ENCODE measurements around the gene GID8. TPM values are rescaled to one million over a fixed set of nuclear protein-coding genes. Genes with fewer than 3 reads are reported as not detected.

The GID8 gene
- total and polyA plus RNA-seq, 4 donors: 11.0 to 35.4 (median 23.7) TPM

GRCh38 chr20:62935968-62936585 lies 1.9 kb upstream of the GID8 start:
- no peaks in the 10 kb centered on the region for H3K9me3 ChIP-seq (ENCODE audit: control insufficient read depth in 4 of 4, insufficient read depth in 3 of 4, low read length in 3 of 4)
- peak overlapping the region in 1 of 2 donors; percentile 33 for H3K27ac ChIP-seq (ENCODE audit: low read depth in 1 of 2, low read length in 1 of 2)
- H3K4me1 ChIP-seq (ENCODE audit: control insufficient read depth in 5 of 5, insufficient read depth in 5 of 5, low read length in 5 of 5): peaks cover 9 to 34% (median 19%) of the 10 kb centered on the region in 5 donors
- ATAC-seq (ENCODE audit: insufficient read depth, low FRiP score) (no peak), DNase-seq (no peak)
- peaks cover 0 to 14% (median 6%) of the 10 kb centered on the region in 4 donors for H3K36me3 ChIP-seq (ENCODE audit: control insufficient read depth in 4 of 4, insufficient read depth in 4 of 4, low read length in 4 of 4)
- no peak overlapping the region for H3K9ac ChIP-seq (ENCODE audit: insufficient read depth in 1 of 2, low read length in 2 of 2)
- no peaks in the 10 kb centered on the region for H3K27me3 ChIP-seq (ENCODE audit: control insufficient read depth in 3 of 3, insufficient read depth in 3 of 3, low read length in 2 of 3)
- 85 to 91% methylated on average over 22 of the region's 22 CpGs for whole genome bisulfite sequencing, 2 donors
- H3K4me3 ChIP-seq: no peak overlapping the region
- TF ChIP-seq, protein P1, sequence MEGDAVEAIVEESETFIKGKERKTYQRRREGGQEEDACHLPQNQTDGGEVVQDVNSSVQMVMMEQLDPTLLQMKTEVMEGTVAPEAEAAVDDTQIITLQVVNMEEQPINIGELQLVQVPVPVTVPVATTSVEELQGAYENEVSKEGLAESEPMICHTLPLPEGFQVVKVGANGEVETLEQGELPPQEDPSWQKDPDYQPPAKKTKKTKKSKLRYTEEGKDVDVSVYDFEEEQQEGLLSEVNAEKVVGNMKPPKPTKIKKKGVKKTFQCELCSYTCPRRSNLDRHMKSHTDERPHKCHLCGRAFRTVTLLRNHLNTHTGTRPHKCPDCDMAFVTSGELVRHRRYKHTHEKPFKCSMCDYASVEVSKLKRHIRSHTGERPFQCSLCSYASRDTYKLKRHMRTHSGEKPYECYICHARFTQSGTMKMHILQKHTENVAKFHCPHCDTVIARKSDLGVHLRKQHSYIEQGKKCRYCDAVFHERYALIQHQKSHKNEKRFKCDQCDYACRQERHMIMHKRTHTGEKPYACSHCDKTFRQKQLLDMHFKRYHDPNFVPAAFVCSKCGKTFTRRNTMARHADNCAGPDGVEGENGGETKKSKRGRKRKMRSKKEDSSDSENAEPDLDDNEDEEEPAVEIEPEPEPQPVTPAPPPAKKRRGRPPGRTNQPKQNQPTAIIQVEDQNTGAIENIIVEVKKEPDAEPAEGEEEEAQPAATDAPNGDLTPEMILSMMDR (IDR thresholded peaks at IDR 0.05; ENCODE audit: control extremely low read depth, extremely low read depth): no peak

DNA sequence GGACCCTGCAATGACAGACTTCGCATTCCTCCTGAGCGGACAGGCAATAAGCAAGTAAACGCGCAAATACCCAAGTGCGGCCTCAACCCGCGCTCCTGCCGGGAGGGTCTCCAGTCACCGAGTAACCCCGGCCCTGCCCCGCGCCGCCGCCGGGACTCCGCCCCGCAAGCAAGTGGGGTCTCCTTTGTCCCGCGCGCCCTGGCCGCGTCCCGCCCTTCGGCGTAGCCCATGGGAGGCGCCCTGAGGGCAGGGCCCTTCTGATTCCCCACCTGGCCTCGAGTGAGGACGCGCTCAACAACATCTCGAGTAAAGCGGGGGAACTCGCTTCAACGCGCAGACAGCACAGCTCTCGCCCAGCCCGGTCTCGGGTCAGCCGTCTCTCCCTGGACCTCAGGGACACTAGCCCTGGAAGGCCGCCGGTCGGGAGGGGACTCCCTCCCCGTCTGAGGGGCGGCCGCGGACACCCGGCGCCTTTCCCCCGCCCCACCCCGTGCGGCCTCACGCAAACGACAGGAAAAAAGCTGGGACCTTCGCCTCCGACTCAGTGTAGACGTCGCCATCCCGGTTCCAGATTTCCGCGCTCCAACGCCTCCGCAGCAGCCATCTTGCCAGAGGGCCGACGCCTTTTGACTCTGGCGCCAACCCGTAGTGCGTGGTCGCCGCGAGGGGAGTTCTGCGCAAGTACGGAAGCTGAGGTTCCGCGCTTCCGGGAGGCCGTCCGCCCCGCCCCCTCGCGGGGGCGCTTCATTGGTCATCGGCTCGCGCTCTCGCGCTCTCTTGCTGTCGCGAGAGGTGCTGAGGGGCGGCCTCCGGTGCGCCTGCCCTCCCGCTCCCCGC lies 461 bp upstream of the GID8 start:
- Histone ChIP-seq H3K36me3 (ENCODE audit: control insufficient read depth in 4 of 4, insufficient read depth in 4 of 4, low read length in 4 of 4) (peaks cover 0 to 18% (median 8%) of the 10 kb centered on the region in 4 donors), H3K9ac (ENCODE audit: insufficient read depth in 1 of 2, low read length in 2 of 2) (peak overlapping the region; percentile 75 to 84), H3K27me3 (ENCODE audit: control insufficient read depth in 3 of 3, insufficient read depth in 3 of 3, low read length in 2 of 3) (no peaks in the 10 kb centered on the region), H3K4me1 (ENCODE audit: control insufficient read depth in 5 of 5, insufficient read depth in 5 of 5, low read length in 5 of 5) (peaks cover 9 to 33% (median 19%) of the 10 kb centered on the region in 5 donors), H3K4me3 (peak overlapping the region; percentile 92), H3K9me3 (ENCODE audit: control insufficient read depth in 4 of 4, insufficient read depth in 3 of 4, low read length in 3 of 4) (no peaks in the 10 kb centered on the region), H3K27ac (ENCODE audit: low read depth in 1 of 2, low read length in 1 of 2) (peak overlapping the region; percentile 76 to 91)
- ATAC-seq (ENCODE audit: insufficient read depth, low FRiP score) (peak; percentile 96), DNase-seq (peak; percentile 95 to 99 (median 98))
- TF ChIP-seq, protein P1 (IDR thresholded peaks at IDR 0.05; ENCODE audit: control extremely low read depth, extremely low read depth): no peak
- 0 to 1% methylated on average over 91 to 92 of the region's 92 CpGs for WGBS, 2 donors

- H3K27me3 ChIP-seq (ENCODE audit: control insufficient read depth in 3 of 3, insufficient read depth in 3 of 3, low read length in 2 of 3): no peaks in the 10 kb centered on the region
- H3K9ac ChIP-seq (ENCODE audit: insufficient read depth in 1 of 2, low read length in 2 of 2): no peak overlapping the region
- WGBS, 2 donors: 93% methylated on average over 8 of the region's 8 CpGs
- no peak for ATAC-seq (ENCODE audit: insufficient read depth, low FRiP score)
- H3K36me3 ChIP-seq (ENCODE audit: control insufficient read depth in 4 of 4, insufficient read depth in 4 of 4, low read length in 4 of 4): peaks cover 8 to 32% (median 17%) of the 10 kb centered on the region in 4 donors
- DNase-seq: no peak
- peaks cover 9 to 24% (median 15%) of the 10 kb centered on the region in 5 donors for H3K4me1 ChIP-seq (ENCODE audit: control insufficient read depth in 5 of 5, insufficient read depth in 5 of 5, low read length in 5 of 5)
- no peak overlapping the region for H3K4me3 ChIP-seq
- TF ChIP-seq, protein P1 (IDR thresholded peaks at IDR 0.05; ENCODE audit: control extremely low read depth, extremely low read depth): no peak
- no peaks in the 10 kb centered on the region for H3K9me3 ChIP-seq (ENCODE audit: control insufficient read depth in 4 of 4, insufficient read depth in 3 of 4, low read length in 3 of 4)
- no peak overlapping the region for H3K27ac ChIP-seq (ENCODE audit: low read depth in 1 of 2, low read length in 1 of 2)
These were observed 2.9 kb downstream of the GID8 start for GRCh38 chr20:62940875-62941274.

Measured in lung (tissue), 12 donors.